Skeletal muscle cell (primary cell): ENCODE results near the gene MYG1.

Source experiments
- DNase-seq: peaks from one replicate; pipeline ENCODE4 v3.0.0-alpha.2; 2010; ENCODE audit warnings: low read depth
- H3K4me3 ChIP-seq: 2 replicates; pipeline ENCODE4 v1.5.1; 2011; ENCODE audit warnings: low read depth, mild to moderate bottlenecking, control low read depth, low read length, moderate library complexity

MYG1 gene, protein sequence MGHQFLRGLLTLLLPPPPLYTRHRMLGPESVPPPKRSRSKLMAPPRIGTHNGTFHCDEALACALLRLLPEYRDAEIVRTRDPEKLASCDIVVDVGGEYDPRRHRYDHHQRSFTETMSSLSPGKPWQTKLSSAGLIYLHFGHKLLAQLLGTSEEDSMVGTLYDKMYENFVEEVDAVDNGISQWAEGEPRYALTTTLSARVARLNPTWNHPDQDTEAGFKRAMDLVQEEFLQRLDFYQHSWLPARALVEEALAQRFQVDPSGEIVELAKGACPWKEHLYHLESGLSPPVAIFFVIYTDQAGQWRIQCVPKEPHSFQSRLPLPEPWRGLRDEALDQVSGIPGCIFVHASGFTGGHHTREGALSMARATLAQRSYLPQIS

GRCh38 chr12:53299454-53300180 lies at the start of gene MYG1:
TSS of gene MYG1 (plus strand) at chr12:53299695. CDS start at chr12:53299738, 43 bp downstream.
- DNase-seq, result peak; percentile 53
- peak within 1 kb of the TSS; percentile 92 for H3K4me3 ChIP-seq

GRCh38 chr12:53251477-53252348 lies 47.8 kb upstream of the MYG1 start:
- no peak for DNase-seq
- peak overlapping the region; percentile 69 for H3K4me3 ChIP-seq

- no peak for DNase-seq
- H3K4me3 ChIP-seq, result peak overlapping the region; percentile 69
These were observed 47.1 kb upstream of the MYG1 start for GRCh38 chr12:53252349-53252916.

DNA sequence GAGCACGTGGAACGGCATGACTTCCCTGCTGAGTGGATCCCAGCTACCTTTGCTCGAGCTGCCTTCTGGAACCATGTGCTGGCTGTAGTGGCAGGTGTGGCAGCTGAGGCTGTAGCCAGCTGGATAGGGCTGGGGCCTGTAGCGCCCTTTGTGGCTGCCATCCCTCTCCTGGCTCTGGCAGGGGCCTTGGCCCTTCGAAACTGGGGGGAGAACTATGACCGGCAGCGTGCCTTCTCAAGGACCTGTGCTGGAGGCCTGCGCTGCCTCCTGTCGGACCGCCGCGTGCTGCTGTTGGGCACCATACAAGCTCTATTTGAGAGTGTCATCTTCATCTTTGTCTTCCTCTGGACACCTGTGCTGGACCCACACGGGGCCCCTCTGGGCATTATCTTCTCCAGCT lies 46.2 kb upstream of the MYG1 start:
- no peak for DNase-seq
- H3K4me3 ChIP-seq, result no peak overlapping the region

- no peak overlapping the region for H3K4me3 ChIP-seq
- DNase-seq, result no peak
These were observed 44.5 kb upstream of the MYG1 start for GRCh38 chr12:53254816-53255545.

DNA sequence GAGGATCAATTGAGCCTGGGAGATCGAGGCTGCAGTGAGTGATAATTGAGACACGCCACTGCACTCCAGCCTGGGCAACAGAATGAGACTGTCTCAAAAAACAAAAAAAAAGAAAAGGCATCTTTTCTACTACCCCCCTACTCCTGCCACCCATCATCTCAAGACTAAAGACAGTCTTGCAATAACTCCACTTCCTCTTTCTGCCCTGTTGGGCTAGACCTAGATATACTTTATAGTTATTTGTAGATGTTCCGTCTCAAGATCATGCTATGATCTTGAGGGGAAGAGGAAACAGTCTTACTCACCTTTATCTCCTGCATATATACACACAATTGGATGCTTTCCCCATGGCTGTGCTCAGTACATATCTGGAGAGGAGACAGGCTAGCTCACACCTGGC lies 43.5 kb upstream of the MYG1 start:
- H3K4me3 ChIP-seq, result no peak overlapping the region
- no peak for DNase-seq

DNA sequence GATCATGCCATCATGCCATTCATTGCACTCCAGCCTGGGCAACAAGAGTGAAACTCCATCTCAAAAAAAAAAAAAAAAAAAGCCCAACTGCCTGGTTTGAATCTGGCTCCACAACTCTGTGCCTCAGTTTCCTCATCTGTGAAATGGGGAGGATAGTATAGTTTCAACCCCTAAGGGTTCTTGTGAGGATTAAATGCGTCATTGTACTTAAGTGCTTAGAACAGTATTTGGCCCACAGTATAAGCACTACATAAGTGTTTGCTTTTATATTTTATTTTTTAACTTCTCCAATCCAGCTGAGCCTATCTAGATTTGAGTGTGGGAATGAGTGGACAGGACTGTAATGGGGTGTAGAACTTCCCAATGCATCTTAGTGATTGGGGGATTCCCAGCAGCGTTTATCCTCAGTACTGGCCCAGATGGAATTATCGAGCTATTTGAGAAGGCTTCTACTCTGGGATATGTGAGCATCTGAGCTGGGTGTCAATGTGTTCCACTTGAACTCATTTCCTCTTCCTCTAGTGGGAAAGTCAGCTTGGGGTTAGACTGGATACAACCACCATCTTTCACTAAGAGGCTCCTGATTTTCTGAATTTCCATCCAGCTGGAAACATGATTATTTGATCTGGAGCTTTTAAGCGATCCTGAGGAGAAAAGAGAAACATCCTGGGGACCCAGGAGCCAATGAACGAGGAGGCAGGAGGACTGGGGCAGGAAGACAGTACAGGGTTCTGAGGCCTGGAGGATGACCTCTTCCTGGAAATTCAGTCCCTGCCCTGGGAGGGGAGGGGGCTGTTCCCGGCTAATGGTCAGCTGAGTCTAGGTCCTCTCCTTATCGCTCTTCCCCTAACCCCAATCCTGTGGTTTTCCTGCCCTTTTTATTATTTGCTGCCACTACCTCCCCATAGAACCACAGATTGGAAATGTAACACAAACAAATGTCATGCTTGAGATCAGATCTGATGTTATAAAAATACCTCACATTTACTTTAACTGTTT lies 40.7 kb upstream of the MYG1 start:
- DNase-seq, result no peak
- no peak overlapping the region for H3K4me3 ChIP-seq

DNA sequence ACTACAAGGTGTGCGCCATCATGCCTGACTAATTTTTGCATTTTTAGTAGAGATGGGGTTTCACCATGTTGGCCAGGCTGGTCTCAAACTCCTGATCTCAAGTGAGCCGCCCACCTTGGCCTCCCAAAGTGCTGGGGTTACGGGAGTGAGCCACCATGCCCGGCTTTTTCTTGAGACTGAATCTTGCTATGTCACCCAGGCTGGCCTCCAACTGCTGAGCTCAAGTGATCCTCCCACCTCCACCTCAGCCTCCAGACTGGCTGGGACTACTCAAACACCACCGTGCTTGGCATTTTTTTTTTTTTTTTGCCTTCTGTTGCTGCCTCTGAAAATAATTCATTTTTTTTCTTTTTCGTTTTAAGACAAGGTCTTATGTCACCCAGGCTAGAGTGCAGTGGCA lies 39.6 kb upstream of the MYG1 start:
- H3K4me3 ChIP-seq, result no peak overlapping the region
- DNase-seq, result no peak

DNA sequence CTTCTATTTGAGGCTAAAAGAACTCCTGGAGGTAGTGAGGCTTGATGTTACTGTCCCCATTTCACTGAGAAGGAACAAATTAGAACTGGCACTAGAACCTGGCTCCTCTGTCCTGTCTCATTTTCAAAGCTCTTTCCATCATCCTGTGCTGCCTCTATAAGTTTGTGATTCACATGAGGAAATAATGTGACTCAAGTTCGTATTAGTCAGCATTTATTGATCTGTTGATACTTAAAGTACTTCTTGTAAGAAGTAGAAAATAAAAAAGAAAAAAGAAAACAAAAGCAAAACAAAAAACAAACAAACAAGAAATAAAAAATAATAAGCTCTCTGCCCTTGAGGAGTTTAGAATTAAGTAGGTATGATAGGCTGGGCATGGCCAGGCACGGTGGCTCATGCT lies 33.7 kb upstream of the MYG1 start:
- H3K4me3 ChIP-seq, result no peak overlapping the region
- DNase-seq, result no peak

- no peak for DNase-seq
- H3K4me3 ChIP-seq, result peak overlapping the region; percentile 87
These were observed 32.0 kb upstream of the MYG1 start for GRCh38 chr12:53267306-53267998.

- DNase-seq, result no peak
- H3K4me3 ChIP-seq, result peak within 1 kb of the TSS; percentile 87
These were observed 31.4 kb upstream of the MYG1 start, which contains the start of gene ESPL1 for GRCh38 chr12:53267999-53268629. TSS of gene ESPL1 (plus strand) at chr12:53268299. CDS start at chr12:53268767, 468 bp downstream.

- H3K4me3 ChIP-seq, result peak overlapping the region; percentile 87
- no peak for DNase-seq
These were observed 30.6 kb upstream of the MYG1 start for GRCh38 chr12:53268630-53269562.

- no peak for DNase-seq
- no peak overlapping the region for H3K4me3 ChIP-seq
These were observed 25.1 kb upstream of the MYG1 start for GRCh38 chr12:53274445-53274844.

DNA sequence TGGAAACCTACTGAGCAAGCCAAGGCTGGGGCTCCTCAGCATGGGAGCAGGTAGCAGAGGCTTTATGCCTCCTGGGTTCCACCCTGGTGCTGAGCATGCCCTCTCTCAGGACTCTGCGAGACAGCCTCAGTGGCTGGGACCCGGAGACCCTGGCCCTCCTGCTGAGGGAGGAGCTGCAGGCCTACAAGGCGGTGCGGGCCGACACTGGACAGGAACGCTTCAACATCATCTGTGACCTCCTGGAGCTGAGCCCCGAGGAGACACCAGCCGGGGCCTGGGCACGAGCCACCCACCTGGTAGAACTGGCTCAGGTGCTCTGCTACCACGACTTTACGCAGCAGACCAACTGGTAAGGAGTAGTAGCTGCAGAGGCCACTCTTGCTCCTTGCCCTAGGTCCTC lies 23.0 kb upstream of the MYG1 start:
- no peak overlapping the region for H3K4me3 ChIP-seq
- no peak for DNase-seq

DNA sequence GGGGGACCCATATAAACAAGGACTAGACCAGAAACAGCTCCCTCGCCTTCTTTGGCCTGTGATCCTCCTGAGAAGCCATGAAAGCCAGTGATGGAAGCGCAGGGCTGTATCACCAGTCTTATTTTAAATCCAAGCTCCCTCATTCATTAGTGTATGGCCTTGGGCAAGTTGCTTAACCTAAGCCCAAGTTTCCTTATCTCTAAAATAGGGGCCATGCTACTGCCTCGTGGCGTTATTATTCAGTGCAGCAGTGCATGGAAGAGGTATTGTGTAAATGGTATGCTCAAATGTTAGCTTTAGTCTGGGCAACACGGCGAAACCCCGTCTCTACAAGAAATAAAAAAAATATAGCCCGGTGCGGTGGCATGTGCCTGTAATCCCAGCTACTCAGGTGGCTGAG lies 21.5 kb upstream of the MYG1 start:
- no peak for DNase-seq
- H3K4me3 ChIP-seq, result no peak overlapping the region
